ENCODE results near the gene M6PR. TPM values are rescaled to one million over a fixed set of nuclear protein-coding genes. Genes with fewer than 3 reads are reported as not detected.

Gene M6PR
- total RNA-seq, 4 donors from 2014 or later: 72.0 to 96.3 (median 88.5) TPM

DNA sequence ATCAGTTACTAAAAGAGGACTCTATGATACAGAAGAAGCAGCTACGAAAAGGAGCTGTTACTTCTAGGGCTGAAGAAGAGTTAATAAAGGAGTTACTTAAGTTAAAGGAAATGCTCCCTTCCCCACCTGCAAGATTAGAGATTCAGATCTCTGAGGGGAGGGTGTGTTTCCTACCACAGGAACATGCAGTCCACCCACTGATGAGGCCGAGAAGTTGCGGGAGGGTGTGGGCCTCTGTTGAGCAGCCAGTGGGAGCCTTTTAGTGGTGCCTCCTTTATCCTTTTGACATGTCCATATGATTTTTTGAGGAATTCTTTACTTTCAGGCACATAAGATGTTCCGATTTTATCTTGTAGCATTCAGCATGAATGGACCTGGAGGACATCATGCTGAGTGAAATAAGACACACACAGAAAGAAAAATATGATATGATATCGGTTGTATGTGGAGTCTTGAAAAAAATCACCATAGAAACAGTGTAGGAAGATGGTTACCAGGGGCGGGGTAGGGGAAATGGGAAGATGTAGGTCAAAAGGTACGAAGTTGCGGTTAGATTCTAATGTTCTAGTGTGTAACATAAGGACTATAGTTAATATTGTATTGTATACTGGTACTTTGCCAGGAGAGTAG is 4.4 kb upstream of the M6PR start:
- intact Hi-C loops (cut with DNase I): loop anchor here (5.0 kb wide), 1 partner anchor 83 kb away; no protein-coding TSS in a partner anchor
- 90% methylated on average over 8 of the region's 8 CpGs for WGBS
- Histone ChIP-seq H3K27ac (replicated peaks in 1 of 4) (no peak overlapping the region), H3K4me3 (no peak overlapping the region), H3K36me3 (peaks cover 0 to 6% (median 0%) of the 10 kb centered on the region in 4 donors), H3K4me1 (peaks cover 8 to 11% (median 10%) of the 10 kb centered on the region in 4 donors), H3K27me3 (no peaks in the 10 kb centered on the region), H3K9me3 (no peaks in the 10 kb centered on the region)
- no peak for DNase-seq (ENCODE audit: extremely low spot score)
- TF ChIP-seq EP300 (IDR thresholded peaks at IDR 0.05) (no peak), POLR2AphosphoS5 (IDR thresholded peaks at IDR 0.05) (no peak), POLR2A (IDR thresholded peaks at IDR 0.05; ENCODE audit: low read depth) (no peak)
- TF ChIP-seq, protein P1, sequence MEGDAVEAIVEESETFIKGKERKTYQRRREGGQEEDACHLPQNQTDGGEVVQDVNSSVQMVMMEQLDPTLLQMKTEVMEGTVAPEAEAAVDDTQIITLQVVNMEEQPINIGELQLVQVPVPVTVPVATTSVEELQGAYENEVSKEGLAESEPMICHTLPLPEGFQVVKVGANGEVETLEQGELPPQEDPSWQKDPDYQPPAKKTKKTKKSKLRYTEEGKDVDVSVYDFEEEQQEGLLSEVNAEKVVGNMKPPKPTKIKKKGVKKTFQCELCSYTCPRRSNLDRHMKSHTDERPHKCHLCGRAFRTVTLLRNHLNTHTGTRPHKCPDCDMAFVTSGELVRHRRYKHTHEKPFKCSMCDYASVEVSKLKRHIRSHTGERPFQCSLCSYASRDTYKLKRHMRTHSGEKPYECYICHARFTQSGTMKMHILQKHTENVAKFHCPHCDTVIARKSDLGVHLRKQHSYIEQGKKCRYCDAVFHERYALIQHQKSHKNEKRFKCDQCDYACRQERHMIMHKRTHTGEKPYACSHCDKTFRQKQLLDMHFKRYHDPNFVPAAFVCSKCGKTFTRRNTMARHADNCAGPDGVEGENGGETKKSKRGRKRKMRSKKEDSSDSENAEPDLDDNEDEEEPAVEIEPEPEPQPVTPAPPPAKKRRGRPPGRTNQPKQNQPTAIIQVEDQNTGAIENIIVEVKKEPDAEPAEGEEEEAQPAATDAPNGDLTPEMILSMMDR (IDR thresholded peaks at IDR 0.05): no peak

DNA sequence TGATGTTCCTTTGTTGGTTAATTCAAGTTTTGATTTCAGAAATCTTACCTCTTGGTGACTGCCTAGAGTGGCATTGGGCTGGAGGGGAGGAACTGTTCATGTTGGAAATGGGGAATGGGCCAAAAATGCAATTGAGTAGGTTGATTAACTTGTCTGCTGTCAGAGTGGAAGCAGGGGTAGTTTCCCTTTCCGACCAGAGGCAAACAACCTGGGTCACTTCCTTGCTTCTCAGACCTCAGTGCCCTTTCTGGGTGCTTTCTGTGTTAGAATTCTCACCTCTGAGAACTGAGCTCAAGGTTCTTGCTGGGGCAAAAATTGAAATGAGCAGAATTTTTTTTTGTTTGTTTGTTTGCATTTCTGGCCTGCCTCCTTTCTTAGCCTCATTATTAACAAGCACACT is 2.3 kb upstream of the M6PR start:
- no peak overlapping the region for H3K4me3 ChIP-seq
- 70% methylated on average over 1 of the region's 1 CpG for WGBS
- no peaks in the 10 kb centered on the region for H3K9me3 ChIP-seq
- H3K27me3 ChIP-seq: no peaks in the 10 kb centered on the region
- H3K27ac ChIP-seq (replicated peaks in 1 of 4): no peak overlapping the region
- no peak for DNase-seq (ENCODE audit: extremely low spot score)
- intact Hi-C loops (cut with DNase I): loop anchor here (5.0 kb wide), 1 partner anchor 86 kb away; no protein-coding TSS in a partner anchor
- TF ChIP-seq, protein P1 (IDR thresholded peaks at IDR 0.05): no peak
- no peak for TF ChIP-seq POLR2A (IDR thresholded peaks at IDR 0.05; ENCODE audit: low read depth)
- TF ChIP-seq POLR2AphosphoS5 (IDR thresholded peaks at IDR 0.05): no peak
- TF ChIP-seq EP300 (IDR thresholded peaks at IDR 0.05): no peak
- peaks cover 22 to 33% (median 30%) of the 10 kb centered on the region in 4 donors for H3K4me1 ChIP-seq
- H3K36me3 ChIP-seq: peaks cover 0 to 6% (median 0%) of the 10 kb centered on the region in 4 donors

- 20% methylated on average over 9 of the region's 9 CpGs for whole genome bisulfite sequencing
These were observed 1.4 kb upstream of the M6PR start for GRCh38 chr12:8950702-8951478.

GRCh38 chr12:8950221-8950527 is 729 bp upstream of the M6PR start:
- no peaks in the 10 kb centered on the region for H3K27me3 ChIP-seq
- 2% methylated on average over 7 of the region's 7 CpGs for WGBS
- TF ChIP-seq POLR2A (IDR thresholded peaks at IDR 0.05; ENCODE audit: low read depth) (no peak), POLR2AphosphoS5 (IDR thresholded peaks at IDR 0.05) (no peak), EP300 (IDR thresholded peaks at IDR 0.05) (no peak)
- TF ChIP-seq, protein P1 (IDR thresholded peaks at IDR 0.05): no peak
- intact Hi-C loops (cut with DNase I): loop anchor here (5.0 kb wide), 1 partner anchor 87 kb away; no protein-coding TSS in a partner anchor
- H3K27ac ChIP-seq (replicated peaks in 1 of 4): peak overlapping the region; percentile 96 to 98 (median 98)
- no peaks in the 10 kb centered on the region for H3K9me3 ChIP-seq
- peaks cover 0 to 15% (median 12%) of the 10 kb centered on the region in 4 donors for H3K36me3 ChIP-seq
- H3K4me1 ChIP-seq: peaks cover 22 to 35% (median 31%) of the 10 kb centered on the region in 4 donors
- DNase-seq (ENCODE audit: extremely low spot score): no peak
- peak overlapping the region; percentile 78 to 91 (median 86) for H3K4me3 ChIP-seq

More at GRCh38 chr12:8950702-8951478, 1.4 kb upstream of the M6PR start:
- Histone ChIP-seq H3K27me3 (no peaks in the 10 kb centered on the region), H3K36me3 (peaks cover 0 to 8% (median 4%) of the 10 kb centered on the region in 4 donors), H3K9me3 (no peaks in the 10 kb centered on the region), H3K4me1 (peaks cover 22 to 35% (median 31%) of the 10 kb centered on the region in 4 donors), H3K27ac (replicated peaks in 1 of 4) (peak overlapping the region; percentile 96 to 98 (median 98)), H3K4me3 (peak overlapping the region; percentile 78 to 91 (median 86))
- DNase-seq (ENCODE audit: extremely low spot score): no peak
- intact Hi-C loops (cut with DNase I): loop anchor here (5.0 kb wide), 1 partner anchor 86 kb away; no protein-coding TSS in a partner anchor
- TF ChIP-seq EP300 (IDR thresholded peaks at IDR 0.05) (no peak), POLR2A (IDR thresholded peaks at IDR 0.05; ENCODE audit: low read depth) (no peak), POLR2AphosphoS5 (IDR thresholded peaks at IDR 0.05) (no peak)
- TF ChIP-seq, protein P1 (IDR thresholded peaks at IDR 0.05): no peak
